Activated T-helper 2 cell treated with anti-CD3 and anti-CD28 coated beads, Interferon-gamma antibody, Interleukin-2, Interleukin-4, amounts not matched to agents 10 μg/mL and 5 μg/mL and 100 μg/mL, durations not matched to agents 14 hours and 24 hours and 36 hours (primary cell): ENCODE results near the gene WDR5. TPM values are rescaled to one million over a fixed set of nuclear protein-coding genes. Genes with fewer than 3 reads are reported as not detected.
A peak's percentile ranks its signal among the peaks of the same experiment; 100 is the strongest.

Source experiments
- DNase-seq: peaks from one replicate; pipeline ENCODE4 v3.0.0; 2021; ENCODE audit warnings: low spot score
- H3K27ac Mint-ChIP-seq: one replicate; pipeline ENCODE4 v1.8.0; 2021; ENCODE audit warnings: mixed read lengths
- H3K27me3 Mint-ChIP-seq: one replicate; pipeline ENCODE4 v1.8.0; 2021; ENCODE audit warnings: low read depth, mixed read lengths
- H3K36me3 Mint-ChIP-seq: one replicate; pipeline ENCODE4 v1.8.0; 2021; ENCODE audit warnings: low read depth, mixed read lengths
- H3K4me1 Mint-ChIP-seq: one replicate; pipeline ENCODE4 v1.8.0; 2021; ENCODE audit warnings: low read depth, mixed read lengths
- H3K4me3 Mint-ChIP-seq: one replicate; pipeline ENCODE4 v1.8.0; 2021; ENCODE audit warnings: low read depth, mild to moderate bottlenecking, moderate library complexity, mixed read lengths
- H3K9me3 Mint-ChIP-seq: one replicate; pipeline ENCODE4 v1.8.0; 2021; ENCODE audit warnings: mixed read lengths
- intact Hi-C: fragments of 100-400 bp; cut with micrococcal nuclease; formaldehyde crosslinking; loops from one replicate; pipeline ENCODE4 v1.15.1; 2023
- total RNA-seq: library from RNA; stranded (reverse); gene quantifications from 2 replicates; pipeline ENCODE4 v1.2.3, GENCODE V29; 2022

WDR5 gene
- total RNA-seq, 1 donor from 2014 or later: 58.9 TPM

- H3K36me3 Mint-ChIP-seq: peaks cover 49% of the 10 kb centered on the region
These were observed 2.4 kb downstream of the WDR5 start for GRCh38 chr9:134138292-134138691.

GRCh38 chr9:134139081-134139480, 3.2 kb downstream of the WDR5 start:
- peaks cover 49% of the 10 kb centered on the region for H3K36me3 Mint-ChIP-seq
- intact Hi-C loops: no loop called here

More at GRCh38 chr9:134138292-134138691, 2.4 kb downstream of the WDR5 start:
- no peaks in the 10 kb centered on the region for H3K9me3 Mint-ChIP-seq
- intact Hi-C loops: no loop called here
- no peaks in the 10 kb centered on the region for H3K27me3 Mint-ChIP-seq
- peaks cover 21% of the 10 kb centered on the region for H3K4me1 Mint-ChIP-seq
- H3K27ac Mint-ChIP-seq: peak overlapping the region; percentile 28
- H3K4me3 Mint-ChIP-seq: peak overlapping the region; percentile 78
- DNase-seq: no peak

GRCh38 chr9:134141906-134142305, 6.0 kb downstream of the WDR5 start:
- no peaks in the 10 kb centered on the region for H3K27me3 Mint-ChIP-seq
- no peak overlapping the region for H3K27ac Mint-ChIP-seq
- DNase-seq: no peak
- H3K36me3 Mint-ChIP-seq: peaks cover 67% of the 10 kb centered on the region
- peaks cover 12% of the 10 kb centered on the region for H3K4me1 Mint-ChIP-seq
- H3K4me3 Mint-ChIP-seq: no peak overlapping the region
- intact Hi-C loops: no loop called here
- H3K9me3 Mint-ChIP-seq: no peaks in the 10 kb centered on the region

More at GRCh38 chr9:134139081-134139480, 3.2 kb downstream of the WDR5 start:
- Mint-ChIP-seq H3K9me3 (no peaks in the 10 kb centered on the region), H3K27ac (no peak overlapping the region), H3K4me3 (no peak overlapping the region), H3K27me3 (no peaks in the 10 kb centered on the region), H3K4me1 (peaks cover 21% of the 10 kb centered on the region)
- DNase-seq: no peak

GRCh38 chr9:134144801-134145200, 8.9 kb downstream of the WDR5 start:
- intact Hi-C loops: no loop called here
- Mint-ChIP-seq H3K36me3 (peaks cover 72% of the 10 kb centered on the region), H3K4me3 (no peak overlapping the region), H3K9me3 (no peaks in the 10 kb centered on the region), H3K27me3 (no peaks in the 10 kb centered on the region), H3K4me1 (no peaks in the 10 kb centered on the region), H3K27ac (no peak overlapping the region)
- DNase-seq: no peak

DNA sequence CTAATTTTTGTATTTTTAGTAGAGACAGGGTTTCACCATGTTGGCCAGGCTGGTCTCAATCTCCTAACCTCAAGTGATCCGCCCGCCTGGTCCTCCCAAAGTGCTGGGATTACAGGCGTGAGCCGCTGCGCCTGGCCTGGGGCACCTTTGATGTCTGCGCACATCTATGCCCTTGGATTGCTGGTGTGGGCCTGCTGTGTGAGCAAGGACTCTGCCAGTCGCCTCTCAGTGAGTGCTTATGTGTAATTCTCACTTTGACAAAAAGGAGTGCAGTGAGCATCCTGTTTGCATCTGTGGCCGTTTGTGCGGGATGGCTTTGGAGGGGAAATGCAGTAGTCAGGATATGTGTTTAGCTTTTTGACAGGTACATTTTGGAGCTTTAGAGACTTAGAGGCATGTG, 9.4 kb downstream of the WDR5 start:
- intact Hi-C loops: no loop called here
- DNase-seq: no peak
- no peaks in the 10 kb centered on the region for H3K4me1 Mint-ChIP-seq
- no peak overlapping the region for H3K27ac Mint-ChIP-seq
- no peaks in the 10 kb centered on the region for H3K27me3 Mint-ChIP-seq
- H3K36me3 Mint-ChIP-seq: peaks cover 68% of the 10 kb centered on the region
- H3K4me3 Mint-ChIP-seq: no peak overlapping the region
- no peaks in the 10 kb centered on the region for H3K9me3 Mint-ChIP-seq

- Mint-ChIP-seq H3K4me3 (no peak overlapping the region), H3K27me3 (no peaks in the 10 kb centered on the region), H3K9me3 (no peaks in the 10 kb centered on the region), H3K4me1 (no peaks in the 10 kb centered on the region), H3K27ac (no peak overlapping the region), H3K36me3 (peaks cover 65% of the 10 kb centered on the region)
- intact Hi-C loops: no loop called here
- DNase-seq: no peak
These were observed 11.1 kb downstream of the WDR5 start for GRCh38 chr9:134146774-134147493.

DNA sequence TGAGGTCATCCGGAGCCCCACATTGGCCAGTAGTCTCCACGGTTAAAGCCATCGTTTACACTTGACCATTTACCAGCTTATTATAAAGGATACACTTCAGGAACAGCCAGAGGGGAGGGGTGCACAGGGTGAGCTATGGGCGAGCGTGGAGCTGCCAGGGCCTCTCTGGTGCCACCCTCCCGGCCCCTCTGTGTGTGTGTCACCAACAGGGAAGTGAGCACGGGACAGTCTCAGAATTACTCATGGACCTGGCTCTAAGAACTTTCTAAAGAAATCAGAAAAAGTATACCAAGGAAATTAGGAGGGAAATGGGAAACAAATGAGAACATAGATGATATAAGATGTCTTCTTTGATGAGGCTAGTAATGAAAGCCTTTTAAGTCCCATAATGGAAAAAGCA, 13.5 kb downstream of the WDR5 start:
- Mint-ChIP-seq H3K4me3 (no peak overlapping the region), H3K9me3 (no peaks in the 10 kb centered on the region), H3K4me1 (no peaks in the 10 kb centered on the region), H3K27ac (no peak overlapping the region), H3K36me3 (peaks cover 65% of the 10 kb centered on the region), H3K27me3 (no peaks in the 10 kb centered on the region)
- intact Hi-C loops: no loop called here
- no peak for DNase-seq

- no peaks in the 10 kb centered on the region for H3K9me3 Mint-ChIP-seq
These were observed 14.8 kb downstream of the WDR5 start for GRCh38 chr9:134150557-134151214.

DNA sequence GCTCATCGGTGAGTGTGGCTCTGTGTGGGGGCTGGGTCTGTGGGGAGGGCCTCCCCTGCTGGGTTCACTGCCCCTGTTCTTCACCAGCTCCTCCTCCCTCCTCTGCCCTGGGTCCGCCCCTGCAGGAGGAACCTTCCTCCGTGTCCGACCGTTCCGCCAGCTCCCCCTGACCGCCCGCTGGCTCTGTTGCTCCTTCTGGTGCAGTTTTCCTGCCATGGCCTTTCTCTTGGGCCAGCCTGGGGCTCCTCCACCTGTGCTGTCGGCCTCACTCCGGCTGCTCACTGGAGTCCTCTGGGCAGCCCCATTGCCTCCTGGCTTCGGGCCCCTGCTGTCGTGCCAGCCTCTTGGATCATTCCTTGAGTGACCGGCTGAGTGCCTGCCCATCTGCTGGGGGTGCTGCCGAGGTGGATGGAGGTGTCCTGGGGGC, 16.2 kb downstream of the WDR5 start:
- Mint-ChIP-seq H3K27ac (no peak overlapping the region), H3K9me3 (no peaks in the 10 kb centered on the region), H3K4me1 (no peaks in the 10 kb centered on the region), H3K4me3 (no peak overlapping the region), H3K36me3 (peaks cover 70% of the 10 kb centered on the region), H3K27me3 (no peaks in the 10 kb centered on the region)
- no peak for DNase-seq
- intact Hi-C loops: no loop called here

More at GRCh38 chr9:134150557-134151214, 14.8 kb downstream of the WDR5 start:
- no peak overlapping the region for H3K4me3 Mint-ChIP-seq
- H3K27me3 Mint-ChIP-seq: no peaks in the 10 kb centered on the region
- H3K27ac Mint-ChIP-seq: no peak overlapping the region
- no peaks in the 10 kb centered on the region for H3K4me1 Mint-ChIP-seq
- H3K36me3 Mint-ChIP-seq: peaks cover 68% of the 10 kb centered on the region
- intact Hi-C loops: no loop called here
- no peak for DNase-seq

GRCh38 chr9:134152488-134152887, 16.6 kb downstream of the WDR5 start:
- Mint-ChIP-seq H3K27me3 (no peaks in the 10 kb centered on the region), H3K4me1 (no peaks in the 10 kb centered on the region), H3K4me3 (no peak overlapping the region), H3K36me3 (peaks cover 68% of the 10 kb centered on the region), H3K9me3 (no peaks in the 10 kb centered on the region), H3K27ac (no peak overlapping the region)
- DNase-seq: no peak
- intact Hi-C loops: no loop called here

DNA sequence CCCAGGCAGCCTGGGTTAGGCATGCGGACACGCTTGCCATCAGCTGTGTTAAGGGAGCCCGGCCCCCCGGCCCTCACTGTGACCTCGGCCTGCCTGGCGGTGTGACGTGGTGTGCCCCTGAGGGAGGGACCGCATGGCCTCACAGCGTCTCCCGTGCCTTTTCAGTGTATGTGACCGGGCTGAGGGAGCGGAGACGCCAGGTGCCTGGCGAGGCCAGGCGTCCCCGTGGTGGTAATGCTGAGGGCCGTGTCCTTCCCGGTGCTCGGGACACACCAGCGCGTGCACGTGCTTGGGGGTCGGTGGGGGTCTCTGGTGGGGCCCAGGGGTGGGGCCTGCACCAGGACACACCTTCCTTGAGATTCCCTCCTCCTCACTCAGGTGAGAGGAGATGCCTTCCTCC, 17.6 kb downstream of the WDR5 start:
- no peak overlapping the region for H3K27ac Mint-ChIP-seq
- peaks cover 70% of the 10 kb centered on the region for H3K36me3 Mint-ChIP-seq
- H3K27me3 Mint-ChIP-seq: no peaks in the 10 kb centered on the region
- H3K4me3 Mint-ChIP-seq: no peak overlapping the region
- H3K4me1 Mint-ChIP-seq: no peaks in the 10 kb centered on the region
- DNase-seq: no peak
- intact Hi-C loops: no loop called here
- no peaks in the 10 kb centered on the region for H3K9me3 Mint-ChIP-seq

DNA sequence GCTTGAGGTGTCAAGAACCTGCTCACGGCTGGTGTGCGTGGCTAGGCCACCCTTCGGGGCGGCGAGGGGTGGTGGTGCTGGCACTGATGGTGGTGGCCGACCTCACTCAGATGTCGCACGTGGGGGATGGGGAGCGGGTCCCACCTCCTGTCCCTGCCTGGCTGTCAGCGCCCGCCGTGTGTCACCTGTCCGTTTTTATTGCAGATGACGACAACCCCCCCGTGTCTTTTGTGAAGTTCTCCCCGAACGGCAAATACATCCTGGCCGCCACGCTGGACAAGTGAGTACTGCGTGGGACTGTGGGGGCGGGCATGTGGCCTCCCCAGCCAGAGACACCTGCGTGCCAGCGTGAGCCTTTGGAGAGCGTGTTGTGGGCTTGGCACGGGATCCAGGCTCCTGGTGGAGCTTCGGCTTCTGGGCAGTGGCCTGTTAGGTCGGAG, 18.4 kb downstream of the WDR5 start:
- no peak for DNase-seq
- H3K4me3 Mint-ChIP-seq: no peak overlapping the region
- H3K27ac Mint-ChIP-seq: no peak overlapping the region
- peaks cover 68% of the 10 kb centered on the region for H3K36me3 Mint-ChIP-seq
- no peaks in the 10 kb centered on the region for H3K9me3 Mint-ChIP-seq
- intact Hi-C loops: no loop called here
- H3K27me3 Mint-ChIP-seq: no peaks in the 10 kb centered on the region
- H3K4me1 Mint-ChIP-seq: no peaks in the 10 kb centered on the region

DNA sequence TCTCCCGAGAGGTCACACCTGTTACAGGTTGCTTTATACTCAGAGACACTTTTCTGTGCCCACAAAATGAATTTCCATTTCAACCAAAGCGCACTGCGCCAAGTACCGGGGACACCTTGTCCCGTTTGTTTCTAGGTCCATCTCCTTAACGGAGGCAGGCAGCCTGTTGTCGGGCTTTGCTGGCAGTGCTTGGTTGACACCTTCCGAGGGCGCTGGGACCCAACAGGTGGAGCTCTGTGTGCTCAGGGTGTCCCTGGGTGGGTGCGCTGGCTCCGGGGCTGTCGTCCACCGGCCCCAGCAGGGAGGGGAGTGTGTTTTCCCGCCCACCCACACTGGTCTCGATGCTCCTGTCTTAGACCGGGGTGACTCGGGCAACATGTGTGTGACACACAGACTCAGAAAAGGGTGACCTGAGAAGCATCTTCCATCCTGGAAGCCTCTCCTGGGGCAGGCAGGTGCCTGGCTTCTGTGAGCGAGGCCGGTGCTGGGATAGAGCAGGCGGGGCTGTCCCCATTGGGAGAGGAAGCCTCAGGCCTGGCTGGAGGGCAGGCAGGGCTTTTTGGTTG, 20.0 kb downstream of the WDR5 start:
- Mint-ChIP-seq H3K4me3 (no peak overlapping the region), H3K27ac (no peak overlapping the region), H3K27me3 (no peaks in the 10 kb centered on the region), H3K9me3 (no peaks in the 10 kb centered on the region), H3K36me3 (peaks cover 64% of the 10 kb centered on the region), H3K4me1 (no peaks in the 10 kb centered on the region)
- DNase-seq: no peak
- intact Hi-C loops: no loop called here
